GM18858 (cell line): ENCODE data around the gene NDUFB11.

Source experiments
- ATAC-seq: cut with Tn5 transposase; IDR thresholded peaks from one replicate; pipeline ENCODE4 v1.9.1; 2021; ENCODE audit not compliant: unreplicated experiment

NDUFB11 gene

GRCh38 chrX:47144626-47145394 lies at the start of gene NDUFB11, which contains the start of gene RBM10:
TSS of gene NDUFB11 (minus strand) at chrX:47144702. CDS start at chrX:47144679, 23 bp downstream.
TSS of gene RBM10 (plus strand) at chrX:47145221. CDS start at chrX:47147482, 2,261 bp downstream.
- ATAC-seq: peak; percentile 65

GRCh38 chrX:47193475-47194193 lies 49.1 kb upstream of the NDUFB11 start, which contains the start of gene UBA1:
TSS of gene UBA1 (plus strand) at chrX:47193829. CDS start at chrX:47198803, 4,974 bp downstream.
- peak; percentile 71 for ATAC-seq

- no peak for ATAC-seq
Measured at GRCh38 chrX:47191806-47192401, 47.4 kb upstream of the NDUFB11 start.

- no peak for ATAC-seq
Measured at GRCh38 chrX:47191331-47191730, 46.8 kb upstream of the NDUFB11 start.

- ATAC-seq: peak; percentile 46
Measured at GRCh38 chrX:47190445-47191269, 46.2 kb upstream of the NDUFB11 start.

GRCh38 chrX:47189906-47190305 lies 45.4 kb upstream of the NDUFB11 start:
- ATAC-seq: no peak

- no peak for ATAC-seq
Measured at GRCh38 chrX:47187106-47187677, 42.7 kb upstream of the NDUFB11 start.

- no peak for ATAC-seq
Measured at GRCh38 chrX:47186096-47186740, 41.7 kb upstream of the NDUFB11 start.

GRCh38 chrX:47185241-47185640 lies 40.7 kb upstream of the NDUFB11 start:
- no peak for ATAC-seq

- no peak for ATAC-seq
Measured at GRCh38 chrX:47184486-47184885, 40.0 kb upstream of the NDUFB11 start.

GRCh38 chrX:47182106-47182700 lies 37.7 kb upstream of the NDUFB11 start:
- no peak for ATAC-seq

GRCh38 chrX:47181301-47181700 lies 36.8 kb upstream of the NDUFB11 start:
- no peak for ATAC-seq

GRCh38 chrX:47180346-47180745 lies 35.8 kb upstream of the NDUFB11 start:
- no peak for ATAC-seq

- ATAC-seq: no peak
Measured at GRCh38 chrX:47179928-47180255, 35.4 kb upstream of the NDUFB11 start.

GRCh38 chrX:47179221-47179927 lies 34.9 kb upstream of the NDUFB11 start:
- no peak for ATAC-seq

- ATAC-seq: no peak
Measured at GRCh38 chrX:47178337-47178736, 33.8 kb upstream of the NDUFB11 start.

GRCh38 chrX:47177079-47177478 lies 32.6 kb upstream of the NDUFB11 start:
- no peak for ATAC-seq

GRCh38 chrX:47176101-47176740 lies 31.7 kb upstream of the NDUFB11 start:
- ATAC-seq: no peak

GRCh38 chrX:47175588-47175980 lies 31.1 kb upstream of the NDUFB11 start:
- ATAC-seq: no peak
